Measurements from ENCODE around the gene C2orf49.

C2orf49 gene

GRCh38 chr2:105339414-105339813 lies 2.1 kb downstream of the C2orf49 start:
- no peak for DNase-seq (ENCODE audit: low read depth)
- H3K4me3 ChIP-seq (ENCODE audit: control insufficient read depth, low read depth, low read length): no peak overlapping the region
- TF ChIP-seq, protein P1, sequence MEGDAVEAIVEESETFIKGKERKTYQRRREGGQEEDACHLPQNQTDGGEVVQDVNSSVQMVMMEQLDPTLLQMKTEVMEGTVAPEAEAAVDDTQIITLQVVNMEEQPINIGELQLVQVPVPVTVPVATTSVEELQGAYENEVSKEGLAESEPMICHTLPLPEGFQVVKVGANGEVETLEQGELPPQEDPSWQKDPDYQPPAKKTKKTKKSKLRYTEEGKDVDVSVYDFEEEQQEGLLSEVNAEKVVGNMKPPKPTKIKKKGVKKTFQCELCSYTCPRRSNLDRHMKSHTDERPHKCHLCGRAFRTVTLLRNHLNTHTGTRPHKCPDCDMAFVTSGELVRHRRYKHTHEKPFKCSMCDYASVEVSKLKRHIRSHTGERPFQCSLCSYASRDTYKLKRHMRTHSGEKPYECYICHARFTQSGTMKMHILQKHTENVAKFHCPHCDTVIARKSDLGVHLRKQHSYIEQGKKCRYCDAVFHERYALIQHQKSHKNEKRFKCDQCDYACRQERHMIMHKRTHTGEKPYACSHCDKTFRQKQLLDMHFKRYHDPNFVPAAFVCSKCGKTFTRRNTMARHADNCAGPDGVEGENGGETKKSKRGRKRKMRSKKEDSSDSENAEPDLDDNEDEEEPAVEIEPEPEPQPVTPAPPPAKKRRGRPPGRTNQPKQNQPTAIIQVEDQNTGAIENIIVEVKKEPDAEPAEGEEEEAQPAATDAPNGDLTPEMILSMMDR (conservative IDR thresholded peaks at IDR 0.05; ENCODE audit: control insufficient read depth, insufficient read depth, low read depth, low read length): no peak

DNA sequence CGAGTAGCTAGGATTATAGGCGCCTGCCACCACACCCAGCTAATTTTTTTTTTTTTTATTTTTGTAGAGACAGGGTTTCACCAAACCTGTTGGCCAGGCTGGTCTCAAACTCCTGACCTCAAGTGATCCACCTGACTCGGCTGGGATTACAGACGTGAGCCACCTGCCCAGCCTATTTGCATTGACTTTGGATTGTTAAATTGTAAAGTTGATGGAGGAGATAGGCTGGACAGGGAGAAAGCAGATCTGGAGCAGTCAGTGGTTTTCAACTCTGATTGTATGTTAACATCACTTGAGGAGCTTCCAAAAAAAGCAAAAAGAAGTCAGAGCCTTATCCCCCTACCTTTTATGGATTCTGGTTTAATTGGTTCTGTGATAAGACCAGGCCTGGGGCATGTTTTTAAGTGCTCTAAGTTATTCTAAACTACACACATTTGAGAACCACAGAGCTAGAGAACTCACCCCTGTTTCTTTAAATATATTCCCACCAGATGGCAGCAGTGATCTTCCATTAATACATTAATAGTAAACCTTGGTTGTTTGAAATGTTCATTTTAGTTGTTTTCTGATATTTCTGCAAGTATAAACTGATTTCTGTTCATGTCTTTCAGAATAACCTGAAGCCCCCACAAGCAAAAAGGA lies 7.5 kb downstream of the C2orf49 start:
- DNase-seq (ENCODE audit: low read depth): peak; percentile 59
- TF ChIP-seq, protein P1 (conservative IDR thresholded peaks at IDR 0.05; ENCODE audit: control insufficient read depth, insufficient read depth, low read depth, low read length): peak; percentile 41
- H3K4me3 ChIP-seq (ENCODE audit: control insufficient read depth, low read depth, low read length): no peak overlapping the region

DNA sequence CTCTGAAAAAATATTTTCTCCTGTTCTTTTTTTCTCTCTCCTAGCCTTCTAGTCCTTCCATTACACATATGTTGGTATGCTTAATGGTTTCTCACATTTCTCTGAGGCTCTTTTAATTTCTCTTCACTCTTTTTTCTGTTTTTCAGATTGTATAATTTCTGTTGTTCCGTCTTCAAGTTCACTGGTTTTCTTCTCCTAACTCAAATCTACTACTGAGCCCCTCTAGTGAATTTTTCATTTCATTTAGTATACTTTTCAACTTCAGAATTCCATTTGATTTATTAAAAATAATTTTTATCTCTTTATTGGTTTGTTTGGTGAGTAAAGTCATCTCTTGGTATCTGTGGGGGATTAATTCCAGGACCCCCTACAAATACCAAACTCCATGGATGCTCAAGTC lies 19.8 kb downstream of the C2orf49 start:
- DNase-seq (ENCODE audit: low read depth): no peak
- TF ChIP-seq, protein P1 (conservative IDR thresholded peaks at IDR 0.05; ENCODE audit: control insufficient read depth, insufficient read depth, low read depth, low read length): no peak
- H3K4me3 ChIP-seq (ENCODE audit: control insufficient read depth, low read depth, low read length): no peak overlapping the region

DNA sequence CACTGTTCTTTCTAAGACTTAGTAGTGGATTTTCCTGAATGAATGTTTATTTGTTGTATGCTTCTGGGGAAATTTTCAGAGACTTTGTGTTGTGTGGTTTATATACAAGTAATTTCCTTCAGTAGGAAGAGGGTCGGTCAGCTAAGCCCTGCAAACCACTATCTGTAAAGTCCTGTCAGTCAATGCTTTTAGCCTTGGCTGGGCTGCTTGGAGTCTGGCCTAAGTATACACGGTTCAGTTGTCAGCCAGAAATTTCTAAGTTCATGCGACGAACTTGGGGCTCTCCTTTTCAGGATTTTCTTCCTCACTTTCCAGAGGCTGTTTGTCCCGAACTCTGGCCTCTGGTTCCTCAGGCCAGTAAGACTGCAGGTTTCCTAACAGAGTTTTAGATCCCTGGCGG lies 21.3 kb downstream of the C2orf49 start:
- H3K4me3 ChIP-seq (ENCODE audit: control insufficient read depth, low read depth, low read length): no peak overlapping the region
- TF ChIP-seq, protein P1 (conservative IDR thresholded peaks at IDR 0.05; ENCODE audit: control insufficient read depth, insufficient read depth, low read depth, low read length): no peak
- no peak for DNase-seq (ENCODE audit: low read depth)

- TF ChIP-seq, protein P1 (conservative IDR thresholded peaks at IDR 0.05; ENCODE audit: control insufficient read depth, insufficient read depth, low read depth, low read length): no peak
- DNase-seq (ENCODE audit: low read depth): no peak
- H3K4me3 ChIP-seq (ENCODE audit: control insufficient read depth, low read depth, low read length): no peak overlapping the region
Measured at GRCh38 chr2:105361102-105361889, 24.0 kb downstream of the C2orf49 start.

GRCh38 chr2:105362862-105363591 lies 25.7 kb downstream of the C2orf49 start:
- H3K4me3 ChIP-seq (ENCODE audit: control insufficient read depth, low read depth, low read length): no peak overlapping the region
- DNase-seq (ENCODE audit: low read depth): no peak
- TF ChIP-seq, protein P1 (conservative IDR thresholded peaks at IDR 0.05; ENCODE audit: control insufficient read depth, insufficient read depth, low read depth, low read length): no peak
